Stimulated activated CD8-positive, alpha-beta memory T cell treated with anti-CD3 and anti-CD28 coated beads, Interleukin-4, amount 100 ng/mL, for 4 hours (primary cell): ENCODE data around the gene CAPN5.
"Not testable (repeated sequence)": the region's sequence is repeated elsewhere in the genome, so short reads cannot be mapped to it uniquely, and the experiment has no call there.

Experiments used
- DNase-seq, 2 donors: peaks; one replicate each; pipeline ENCODE4 v3.0.0-alpha.2; 2020; ENCODE audit warnings: low read depth in 2 of 2, low spot score in 1 of 2

Gene CAPN5

DNA sequence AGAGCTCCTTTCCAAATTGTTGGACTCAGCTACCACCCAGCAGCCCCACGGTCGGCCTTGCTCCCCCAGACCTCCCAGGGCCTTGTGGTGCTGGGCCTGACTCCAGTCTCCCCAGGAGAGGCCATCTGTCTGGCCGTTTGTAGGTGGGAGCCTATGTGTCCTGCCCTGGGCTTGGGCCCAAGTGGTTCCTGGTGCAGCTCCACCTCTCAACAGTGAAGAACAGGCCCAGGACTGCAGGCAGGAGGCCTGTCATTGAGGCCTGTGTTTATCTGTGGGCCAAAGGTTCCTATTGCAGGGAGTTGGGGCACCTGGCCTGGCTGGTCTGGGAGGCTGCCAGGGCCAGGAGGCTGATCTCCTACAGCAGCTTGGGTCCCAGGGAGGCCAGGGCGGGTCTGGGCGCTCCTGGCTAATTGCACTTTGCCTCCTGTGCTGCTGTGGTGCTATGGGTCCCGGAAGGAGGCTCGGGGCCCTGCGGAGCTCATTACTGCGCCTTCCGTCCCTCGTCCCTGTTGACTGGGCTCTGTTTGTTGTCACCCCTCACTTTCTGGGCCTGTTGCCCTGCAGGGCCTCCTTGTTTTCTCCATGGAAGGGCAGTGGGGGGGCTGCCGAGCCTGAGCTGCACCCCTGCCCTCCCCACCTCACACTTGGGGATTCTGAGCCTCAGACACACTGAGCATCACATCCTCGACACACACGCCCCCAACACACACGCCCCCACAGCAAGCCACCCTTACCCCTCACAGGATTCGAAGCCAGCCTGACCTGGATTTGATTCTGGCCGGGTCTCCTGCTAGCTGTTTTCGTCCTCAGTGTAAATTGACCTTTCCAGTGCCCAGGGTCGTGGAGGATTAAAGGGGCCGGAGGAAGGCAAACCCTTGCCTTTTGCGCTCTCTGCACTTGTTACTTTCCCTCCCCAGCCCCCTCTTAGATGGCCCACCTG, 29.1 kb downstream of the CAPN5 start:
- no peak for DNase-seq

DNA sequence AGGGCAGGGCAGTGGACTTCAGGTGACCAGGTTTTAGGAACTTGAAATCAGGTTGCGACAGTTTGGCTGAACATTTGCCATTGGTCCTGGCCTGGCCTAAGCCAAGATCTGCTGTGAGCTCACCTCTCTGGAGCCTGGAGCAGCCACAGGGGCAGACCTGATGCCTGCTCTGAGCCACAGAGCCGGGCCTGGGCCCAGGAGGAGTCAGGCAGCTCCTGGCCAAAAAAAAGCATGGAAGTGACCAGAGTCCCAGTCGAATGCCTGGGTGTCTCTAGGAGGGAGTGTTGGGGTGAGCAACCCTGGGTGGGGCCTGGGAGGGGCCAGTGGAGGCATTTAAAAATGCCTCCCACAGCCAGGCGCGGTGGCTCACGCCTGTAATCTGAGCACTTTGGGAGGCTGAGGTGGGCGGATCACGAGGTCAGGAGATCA, 29.8 kb downstream of the CAPN5 start:
- DNase-seq, result no peak

DNA sequence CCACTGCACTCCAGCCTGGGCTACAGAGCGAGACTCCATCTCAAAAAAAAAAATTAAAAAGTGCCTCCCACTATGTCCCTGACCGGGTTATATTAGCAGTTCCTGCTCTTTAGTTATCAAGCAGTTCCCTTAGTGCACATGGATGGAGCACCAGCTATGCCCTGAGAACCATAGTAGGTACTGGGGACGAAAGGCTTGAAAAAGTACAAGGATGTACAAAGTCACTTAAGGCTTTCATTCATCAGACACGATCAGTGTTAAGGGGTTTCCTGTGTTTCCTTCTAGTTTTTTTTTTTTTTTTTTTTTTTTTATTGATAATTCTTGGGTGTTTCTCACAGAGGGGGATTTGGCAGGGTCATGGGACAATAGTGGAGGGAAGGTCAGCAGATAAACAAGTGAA, 30.4 kb downstream of the CAPN5 start:
- not testable (repeated sequence) for DNase-seq

DNA sequence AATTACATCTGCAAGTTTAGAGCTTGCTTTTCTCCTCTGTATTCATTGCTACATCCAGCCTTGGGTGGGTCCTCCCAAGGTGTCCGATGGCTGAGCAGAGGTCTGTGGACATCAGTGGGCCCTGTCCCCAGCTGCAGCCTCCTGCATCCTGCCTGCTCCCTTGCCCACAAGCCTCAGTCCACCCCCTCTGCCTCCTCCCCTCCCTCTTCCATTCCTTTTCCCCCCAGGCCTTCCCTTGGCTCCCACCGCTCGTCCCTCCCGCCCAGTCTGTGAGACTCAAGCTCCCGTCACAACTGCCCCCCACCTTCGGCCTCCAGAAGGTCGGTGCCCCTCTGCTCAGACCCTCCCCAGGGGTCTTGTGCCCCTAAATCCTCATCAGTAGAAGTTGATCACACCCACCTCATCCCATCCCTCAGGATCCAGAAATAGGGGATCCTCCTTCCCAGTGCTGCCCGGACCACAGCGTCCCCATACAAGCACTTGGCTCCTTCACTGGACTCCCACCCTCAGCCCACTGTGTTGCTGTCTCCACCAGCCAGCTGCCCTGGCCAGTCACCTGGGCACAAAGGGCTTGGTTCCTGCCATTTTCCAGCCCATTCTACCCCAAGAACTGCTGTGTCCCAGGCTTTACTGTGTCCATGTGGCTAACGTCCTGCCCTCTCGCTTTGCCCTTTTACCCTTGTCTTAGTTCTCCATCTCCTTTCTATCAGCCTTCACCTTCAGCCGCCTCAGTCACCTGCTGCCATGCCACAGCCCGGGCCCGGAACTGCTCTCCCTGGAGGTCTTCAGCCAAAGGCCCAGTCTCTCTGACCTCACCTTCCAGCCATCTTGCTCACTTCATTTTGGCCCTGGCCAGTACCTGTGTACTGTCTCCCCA, 33.6 kb downstream of the CAPN5 start:
- no peak for DNase-seq

DNA sequence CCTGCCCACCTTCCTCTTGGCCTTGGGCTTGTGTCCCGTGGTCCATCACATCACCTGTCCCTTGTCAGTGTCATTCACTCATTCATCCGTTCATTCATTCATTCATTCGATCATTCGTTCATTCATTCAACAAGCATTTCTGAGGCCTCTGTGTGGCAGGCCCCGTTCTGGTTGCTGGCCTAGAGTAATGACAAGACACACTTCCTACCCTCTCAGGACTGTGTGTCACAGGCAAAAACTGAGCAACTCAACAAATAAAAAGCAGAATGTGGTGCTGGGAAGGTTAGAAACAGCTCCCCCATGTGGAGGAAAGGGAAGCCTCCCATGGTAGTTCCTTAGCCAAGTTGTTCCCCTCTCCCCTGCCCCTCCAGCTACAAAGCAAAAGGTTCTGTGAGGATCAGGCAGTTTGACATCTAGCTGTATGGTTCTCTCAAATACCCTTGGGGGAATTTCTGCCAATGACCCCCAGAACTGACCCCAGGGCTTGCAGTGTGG, 34.3 kb downstream of the CAPN5 start:
- no peak for DNase-seq

DNA sequence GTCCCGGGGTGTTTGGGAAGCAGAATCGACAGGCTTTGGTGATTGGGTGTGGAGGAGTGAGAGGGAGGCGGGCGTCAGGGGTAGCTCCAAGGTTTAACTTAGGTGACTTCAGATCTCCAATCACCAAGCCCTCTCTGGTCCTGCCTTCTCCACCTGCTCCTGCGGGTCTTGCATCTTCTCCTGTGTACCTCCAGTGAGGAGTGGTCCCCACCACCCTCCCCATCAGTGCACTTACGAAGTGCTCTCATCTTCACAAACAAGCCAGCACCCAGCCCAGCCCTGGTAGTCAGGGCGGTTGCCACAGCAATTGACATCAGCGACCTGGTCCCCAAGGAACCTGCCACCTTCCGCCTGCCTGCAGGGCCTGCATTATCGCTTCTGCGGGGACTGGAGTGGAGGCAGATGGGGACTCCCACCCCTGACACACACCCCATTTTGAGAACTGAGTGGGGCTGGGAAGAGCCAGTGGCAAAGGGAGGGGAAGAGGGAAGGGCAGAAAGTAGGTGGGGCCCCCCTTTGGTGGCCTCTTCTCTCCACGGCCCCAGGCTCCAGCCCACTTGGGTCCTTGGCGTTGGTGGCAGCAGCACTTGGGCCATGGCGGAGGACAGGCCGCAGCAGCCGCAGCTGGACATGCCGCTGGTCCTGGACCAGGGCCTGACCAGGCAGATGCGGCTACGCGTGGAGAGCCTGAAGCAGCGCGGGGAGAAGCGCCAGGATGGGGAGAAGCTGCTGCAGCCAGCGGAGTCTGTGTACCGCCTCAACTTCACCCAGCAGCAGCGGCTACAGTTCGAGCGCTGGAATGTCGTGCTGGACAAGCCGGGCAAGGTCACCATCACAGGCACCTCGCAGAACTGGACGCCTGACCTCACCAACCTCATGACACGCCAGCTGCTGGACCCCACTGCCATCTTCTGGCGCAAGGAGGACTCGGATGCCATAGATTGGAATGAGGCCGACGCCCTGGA, 35.8 kb downstream of the CAPN5 start, which contains the start of gene OMP:
OMP (plus strand) TSS at position 595 of the 965 bp plus-strand sequence; CDS start at position 595, 0 bp downstream.
- DNase-seq, result no peak

DNA sequence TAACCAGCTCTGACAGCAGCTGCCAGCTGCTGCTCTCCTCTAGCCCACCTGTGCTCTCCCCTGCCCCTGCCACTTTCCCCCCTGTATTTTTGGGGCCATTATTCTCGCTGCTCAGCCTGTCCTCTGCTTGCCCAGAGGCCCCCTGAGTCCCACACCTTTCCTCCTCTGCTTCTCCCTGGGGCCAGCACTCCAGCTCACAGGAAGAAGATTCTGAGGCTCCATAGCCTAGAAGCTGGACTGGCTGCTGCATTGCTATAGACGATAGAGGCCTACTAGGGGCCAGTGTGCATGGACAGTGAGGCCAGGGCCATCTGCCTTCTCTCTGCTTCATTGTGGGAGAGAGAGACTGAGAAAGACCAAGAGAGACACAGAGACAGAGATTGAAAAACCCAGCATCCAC, 36.5 kb downstream of the CAPN5 start:
- no peak for DNase-seq

GRCh38 chr11:77104727-77105126, 38.0 kb downstream of the CAPN5 start:
- DNase-seq, result no peak

- DNase-seq, result no peak
Measured at GRCh38 chr11:77106321-77106720, 39.5 kb downstream of the CAPN5 start.

DNA sequence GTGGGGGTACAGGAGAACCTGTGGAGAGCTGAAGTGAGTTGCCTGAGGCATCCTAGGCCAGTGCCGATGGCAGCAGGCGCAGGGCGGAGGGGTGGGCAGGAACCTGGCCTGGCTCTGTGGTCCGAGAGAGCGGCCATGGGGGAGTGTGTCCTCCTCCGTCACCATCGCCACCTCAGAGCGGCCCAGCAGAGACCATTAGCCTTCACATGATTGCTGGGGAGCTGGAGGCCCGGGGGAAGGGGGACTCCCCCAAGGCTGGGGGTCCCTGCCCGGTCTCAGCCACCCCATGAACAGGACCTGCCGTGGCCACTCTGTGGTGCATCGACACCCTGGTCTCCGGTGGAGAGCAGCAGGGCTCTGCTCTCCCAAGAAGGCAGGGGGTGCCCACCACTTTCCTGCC, 40.0 kb downstream of the CAPN5 start:
- no peak for DNase-seq

GRCh38 chr11:77107950-77108349, 41.2 kb downstream of the CAPN5 start:
- DNase-seq, result no peak

DNA sequence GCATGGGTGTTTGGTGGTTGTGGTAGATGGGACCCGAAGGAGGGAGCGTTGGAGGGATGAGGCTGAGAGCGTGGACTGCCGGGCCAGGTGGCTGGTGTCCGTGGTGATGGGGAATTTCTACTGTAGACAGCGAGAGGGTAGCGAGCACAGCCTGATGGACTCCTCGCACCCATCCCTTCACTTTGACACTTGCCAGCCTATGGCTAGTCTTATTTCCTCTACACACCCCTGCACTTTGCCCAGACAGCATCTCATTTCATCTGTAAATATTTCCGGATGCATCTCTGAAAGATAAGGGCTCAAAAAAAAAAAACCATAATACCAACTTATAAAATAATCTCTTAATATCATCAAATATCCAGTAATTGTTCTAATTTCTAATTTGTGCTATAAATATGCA, 41.7 kb downstream of the CAPN5 start:
- DNase-seq, result no peak

DNA sequence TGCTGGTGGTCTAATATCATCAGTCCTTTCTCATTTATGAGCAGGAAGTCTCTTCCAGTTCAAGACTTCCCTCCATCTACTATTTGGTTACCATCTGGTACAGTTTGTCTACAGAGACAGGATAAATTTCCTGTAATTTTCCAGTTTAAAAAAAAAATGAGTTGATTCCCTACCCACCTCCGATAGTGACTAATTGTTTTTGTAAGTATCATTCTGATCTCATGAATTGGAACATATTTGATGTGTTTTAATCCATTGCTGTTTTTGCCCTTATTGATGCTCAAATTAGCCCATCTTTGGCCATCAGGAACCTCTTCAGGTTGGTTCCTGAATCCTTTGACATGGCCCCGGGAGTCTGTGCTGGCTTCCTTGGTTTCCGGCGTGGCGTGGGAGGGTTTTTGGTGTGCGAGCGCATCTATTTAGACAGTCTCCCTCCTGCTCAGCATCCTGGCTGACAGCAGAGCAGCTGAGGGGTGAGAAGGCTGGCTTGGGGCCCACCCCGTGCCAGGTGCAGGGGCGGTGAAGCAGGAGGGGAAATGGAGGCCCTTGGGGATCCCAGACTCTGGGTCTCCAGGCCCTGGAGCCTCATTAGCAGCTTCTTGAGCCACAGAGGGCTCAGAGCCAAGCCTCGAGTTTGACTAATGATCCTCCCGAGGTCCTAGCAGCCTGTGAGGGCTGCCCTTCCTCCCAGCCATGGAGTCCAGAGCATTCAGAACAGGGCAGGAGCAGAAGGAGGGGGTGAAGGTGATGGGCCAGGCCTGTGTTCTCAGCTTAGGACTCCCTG, 42.7 kb downstream of the CAPN5 start:
- DNase-seq, result no peak

DNA sequence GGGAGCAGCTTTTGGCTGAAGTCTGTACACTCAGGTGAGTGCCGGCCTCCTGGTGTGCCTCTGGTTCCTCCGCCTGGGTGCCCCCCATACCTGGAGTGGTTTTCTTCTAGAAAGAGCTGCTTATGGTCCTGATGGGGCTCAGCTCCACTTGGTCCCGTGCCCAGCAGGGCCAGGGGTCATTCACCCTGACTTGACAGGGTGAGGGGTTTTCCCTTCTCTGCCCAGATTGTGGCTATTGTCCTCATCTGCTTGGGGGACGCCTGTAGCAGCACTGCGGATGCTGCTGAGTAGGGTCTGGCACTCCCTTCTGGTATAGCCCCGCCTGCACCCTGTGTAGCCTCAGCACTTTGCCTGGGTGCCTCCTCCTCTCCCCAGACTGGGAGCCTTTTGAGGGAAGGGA, 44.1 kb downstream of the CAPN5 start:
- DNase-seq, result no peak

DNA sequence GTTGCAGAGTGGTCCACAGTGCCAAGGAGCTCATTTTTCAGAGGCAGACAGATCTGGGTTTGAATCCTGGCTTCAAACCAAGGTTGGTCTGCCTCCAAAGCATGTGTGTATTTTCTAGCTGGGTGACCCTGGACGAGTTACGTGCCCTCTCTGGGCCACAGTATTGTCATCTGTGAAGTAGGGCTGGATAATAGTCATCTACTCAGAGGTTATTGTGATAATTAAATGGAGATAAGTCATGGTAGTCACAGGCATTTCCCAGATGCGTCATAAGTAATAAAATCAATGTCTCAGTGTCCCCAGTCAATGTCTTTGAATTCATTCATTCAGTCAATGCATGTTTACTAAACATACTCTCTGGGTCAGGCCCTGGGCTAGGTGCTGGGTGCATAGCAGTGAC, 44.5 kb downstream of the CAPN5 start:
- no peak for DNase-seq

- DNase-seq, result no peak
Measured at GRCh38 chr11:77111946-77112345, 45.2 kb downstream of the CAPN5 start.

- no peak for DNase-seq
Measured at GRCh38 chr11:77112641-77113381, 46.0 kb downstream of the CAPN5 start.

DNA sequence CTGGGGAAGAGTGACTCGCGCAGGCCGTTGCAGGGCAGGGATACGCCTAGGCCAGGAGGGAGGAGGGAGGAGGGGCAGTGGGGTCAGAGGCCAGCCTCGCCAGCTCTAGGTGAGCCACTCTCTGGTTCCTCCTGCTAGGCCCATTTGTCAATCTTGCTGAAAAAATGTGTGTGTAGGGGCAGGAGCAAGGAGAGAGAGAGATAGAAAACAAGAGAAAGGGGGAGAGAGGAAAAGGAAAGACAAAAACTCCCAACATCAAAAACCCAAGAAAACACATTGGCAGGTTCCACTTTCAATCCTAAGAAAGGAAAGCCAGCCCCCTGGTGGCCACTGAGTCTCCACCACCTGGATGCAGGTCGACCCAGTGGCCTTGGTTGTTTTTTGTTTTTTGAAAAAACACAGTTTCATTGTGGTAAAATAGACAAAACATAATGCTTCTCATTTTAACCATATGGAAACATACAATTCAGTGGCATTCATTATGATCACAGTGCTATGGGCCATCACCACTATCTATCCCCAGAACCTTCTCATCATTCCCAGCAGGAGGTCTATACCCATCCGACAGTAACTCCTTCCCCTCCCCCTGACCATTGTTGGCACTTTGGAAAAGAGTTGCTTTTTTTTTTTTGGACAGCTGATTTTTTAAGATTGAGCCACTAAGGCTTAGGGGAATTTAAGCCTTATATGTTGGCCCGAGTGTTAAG, 46.8 kb downstream of the CAPN5 start:
- DNase-seq, result no peak

- DNase-seq, result no peak
Measured at GRCh38 chr11:77114089-77114463, 47.3 kb downstream of the CAPN5 start.
